ENCODE results near the gene ADAMTS12. TPM values are rescaled to one million over a fixed set of nuclear protein-coding genes. Genes with fewer than 3 reads are reported as not detected.

ADAMTS12 gene
- total RNA-seq, 1 donor from 2014 or later, result 32.9 TPM

DNA sequence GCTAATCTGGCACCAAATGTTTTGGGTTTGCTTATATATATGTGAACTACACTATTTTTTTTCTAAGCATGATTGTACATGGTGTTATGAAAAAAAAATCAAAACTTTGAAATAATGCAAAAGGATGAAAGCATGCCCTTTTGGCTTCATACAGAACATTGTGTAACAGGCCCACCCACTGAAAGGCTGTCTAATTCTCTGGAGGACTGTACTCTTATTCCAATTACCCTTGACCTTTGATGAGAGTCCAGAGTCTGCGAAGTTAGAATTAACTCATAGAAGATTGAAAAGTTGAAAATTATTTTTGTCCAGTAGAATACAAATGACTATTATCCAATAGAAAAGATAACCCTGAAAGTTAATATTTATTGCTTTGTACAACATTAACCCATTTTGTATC, 117.4 kb downstream of the ADAMTS12 start:
- TF ChIP-seq, protein P1, sequence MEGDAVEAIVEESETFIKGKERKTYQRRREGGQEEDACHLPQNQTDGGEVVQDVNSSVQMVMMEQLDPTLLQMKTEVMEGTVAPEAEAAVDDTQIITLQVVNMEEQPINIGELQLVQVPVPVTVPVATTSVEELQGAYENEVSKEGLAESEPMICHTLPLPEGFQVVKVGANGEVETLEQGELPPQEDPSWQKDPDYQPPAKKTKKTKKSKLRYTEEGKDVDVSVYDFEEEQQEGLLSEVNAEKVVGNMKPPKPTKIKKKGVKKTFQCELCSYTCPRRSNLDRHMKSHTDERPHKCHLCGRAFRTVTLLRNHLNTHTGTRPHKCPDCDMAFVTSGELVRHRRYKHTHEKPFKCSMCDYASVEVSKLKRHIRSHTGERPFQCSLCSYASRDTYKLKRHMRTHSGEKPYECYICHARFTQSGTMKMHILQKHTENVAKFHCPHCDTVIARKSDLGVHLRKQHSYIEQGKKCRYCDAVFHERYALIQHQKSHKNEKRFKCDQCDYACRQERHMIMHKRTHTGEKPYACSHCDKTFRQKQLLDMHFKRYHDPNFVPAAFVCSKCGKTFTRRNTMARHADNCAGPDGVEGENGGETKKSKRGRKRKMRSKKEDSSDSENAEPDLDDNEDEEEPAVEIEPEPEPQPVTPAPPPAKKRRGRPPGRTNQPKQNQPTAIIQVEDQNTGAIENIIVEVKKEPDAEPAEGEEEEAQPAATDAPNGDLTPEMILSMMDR (IDR thresholded peaks at IDR 0.05), result no peak
- H3K9me3 Mint-ChIP-seq (ENCODE audit: low read depth), result peaks cover 6% of the 10 kb centered on the region
- no peak overlapping the region for H3K27ac Mint-ChIP-seq (ENCODE audit: unreplicated experiment)
- peaks cover 4% of the 10 kb centered on the region for H3K36me3 Mint-ChIP-seq (ENCODE audit: low read depth)
- DNase-seq (ENCODE audit: low spot score), result no peak
- H3K27me3 Mint-ChIP-seq (ENCODE audit: low read depth), result no peaks in the 10 kb centered on the region
- peaks cover 66% of the 10 kb centered on the region for H3K4me1 Mint-ChIP-seq (ENCODE audit: low read depth)
- H3K4me3 Mint-ChIP-seq (ENCODE audit: unreplicated experiment), result no peak overlapping the region

DNA sequence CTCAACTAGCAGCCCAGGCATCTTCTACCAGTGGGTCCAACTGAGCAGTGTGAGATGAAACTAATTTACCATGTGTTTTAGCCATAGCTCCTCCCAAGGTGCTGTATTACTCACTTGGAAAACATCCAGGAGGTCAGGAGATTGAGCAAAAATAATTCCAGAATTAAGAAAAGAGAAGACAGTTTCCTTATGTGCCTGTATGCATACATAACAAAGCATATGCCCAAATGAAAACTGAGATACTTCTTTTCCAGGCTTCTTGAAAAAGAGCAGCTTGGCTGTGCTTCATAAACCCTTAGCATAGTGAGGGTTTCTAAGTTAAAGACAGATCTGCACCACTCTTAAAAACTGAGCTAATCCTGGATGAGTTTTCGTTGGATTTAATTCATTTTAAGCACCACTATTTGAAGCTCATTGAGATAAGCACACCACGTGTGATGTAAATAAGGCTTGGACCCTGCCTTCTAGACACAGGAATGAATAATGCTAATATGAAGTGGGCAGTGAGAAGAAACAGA, 119.4 kb downstream of the ADAMTS12 start:
- Mint-ChIP-seq H3K36me3 (ENCODE audit: low read depth) (peaks cover 2% of the 10 kb centered on the region), H3K27ac (ENCODE audit: unreplicated experiment) (no peak overlapping the region), H3K4me1 (ENCODE audit: low read depth) (peaks cover 72% of the 10 kb centered on the region), H3K4me3 (ENCODE audit: unreplicated experiment) (no peak overlapping the region), H3K27me3 (ENCODE audit: low read depth) (no peaks in the 10 kb centered on the region), H3K9me3 (ENCODE audit: low read depth) (no peaks in the 10 kb centered on the region)
- TF ChIP-seq, protein P1 (IDR thresholded peaks at IDR 0.05), result no peak
- DNase-seq (ENCODE audit: low spot score), result no peak

DNA sequence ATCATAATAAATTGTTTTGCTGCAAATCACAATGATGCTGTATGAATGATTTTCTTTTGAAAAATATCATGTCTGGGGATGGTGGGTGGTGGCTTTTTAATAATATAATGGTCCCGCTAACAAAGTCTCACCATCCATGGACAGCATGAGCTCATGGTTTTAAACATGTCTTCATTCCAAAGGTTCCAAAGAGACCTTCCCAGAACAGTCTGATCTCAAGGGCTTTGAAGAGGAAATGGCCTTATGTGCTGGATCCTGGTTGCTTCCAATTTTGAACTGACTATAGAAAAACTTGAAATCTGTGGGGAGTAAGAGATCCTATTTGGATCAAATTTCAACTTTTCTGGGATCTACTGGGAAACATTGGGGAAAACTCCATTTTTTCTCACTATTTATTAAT, 121.8 kb downstream of the ADAMTS12 start:
- H3K27me3 Mint-ChIP-seq (ENCODE audit: low read depth), result no peaks in the 10 kb centered on the region
- no peak overlapping the region for H3K27ac Mint-ChIP-seq (ENCODE audit: unreplicated experiment)
- no peaks in the 10 kb centered on the region for H3K36me3 Mint-ChIP-seq (ENCODE audit: low read depth)
- H3K4me3 Mint-ChIP-seq (ENCODE audit: unreplicated experiment), result no peak overlapping the region
- peaks cover 49% of the 10 kb centered on the region for H3K4me1 Mint-ChIP-seq (ENCODE audit: low read depth)
- TF ChIP-seq, protein P1 (IDR thresholded peaks at IDR 0.05), result no peak
- DNase-seq (ENCODE audit: low spot score), result no peak
- no peaks in the 10 kb centered on the region for H3K9me3 Mint-ChIP-seq (ENCODE audit: low read depth)

DNA sequence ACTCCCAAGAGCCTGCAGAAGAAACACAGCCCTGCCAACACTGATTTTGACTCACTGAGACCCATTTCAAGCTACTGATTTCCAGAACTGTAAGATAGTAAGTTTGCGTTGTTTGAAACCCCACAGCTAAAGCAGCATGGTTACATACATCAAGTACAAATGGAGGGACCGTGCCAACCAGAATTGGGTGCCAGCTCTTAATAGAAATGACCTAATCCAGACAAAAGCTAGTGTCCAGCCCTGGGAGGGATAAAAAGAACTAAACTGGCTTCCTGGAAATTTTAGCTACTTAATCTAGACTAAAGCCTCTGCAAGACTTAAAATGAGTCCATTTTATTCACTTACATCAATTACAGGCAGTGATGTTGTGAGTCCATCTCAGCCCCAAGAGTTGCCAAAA, 122.6 kb downstream of the ADAMTS12 start:
- DNase-seq (ENCODE audit: low spot score), result no peak
- Mint-ChIP-seq H3K4me3 (ENCODE audit: unreplicated experiment) (no peak overlapping the region), H3K4me1 (ENCODE audit: low read depth) (peaks cover 48% of the 10 kb centered on the region), H3K9me3 (ENCODE audit: low read depth) (no peaks in the 10 kb centered on the region), H3K27me3 (ENCODE audit: low read depth) (no peaks in the 10 kb centered on the region), H3K36me3 (ENCODE audit: low read depth) (no peaks in the 10 kb centered on the region), H3K27ac (ENCODE audit: unreplicated experiment) (no peak overlapping the region)
- TF ChIP-seq, protein P1 (IDR thresholded peaks at IDR 0.05), result no peak

DNA sequence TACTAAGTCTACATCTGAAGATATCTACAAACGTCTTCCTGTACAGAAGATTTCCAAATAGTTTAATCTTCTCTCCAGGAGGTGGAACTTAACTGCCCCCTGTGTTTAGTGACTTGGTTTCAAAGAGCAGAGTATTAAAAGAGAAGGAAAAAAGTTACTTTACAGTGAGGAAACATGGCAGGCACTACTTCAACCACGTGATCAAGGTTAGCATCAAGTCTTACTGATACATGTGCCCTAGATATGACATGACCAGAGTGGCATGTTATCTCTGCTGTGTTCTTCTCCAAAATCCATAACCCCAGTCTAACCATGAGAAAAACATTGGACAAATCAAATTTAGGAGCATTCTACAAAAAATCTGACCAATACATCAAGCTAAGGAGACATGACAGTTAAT, 125.8 kb downstream of the ADAMTS12 start:
- no peak overlapping the region for H3K4me3 Mint-ChIP-seq (ENCODE audit: unreplicated experiment)
- H3K4me1 Mint-ChIP-seq (ENCODE audit: low read depth), result peaks cover 31% of the 10 kb centered on the region
- TF ChIP-seq, protein P1 (IDR thresholded peaks at IDR 0.05), result no peak
- DNase-seq (ENCODE audit: low spot score), result no peak
- H3K27ac Mint-ChIP-seq (ENCODE audit: unreplicated experiment), result no peak overlapping the region
- no peaks in the 10 kb centered on the region for H3K9me3 Mint-ChIP-seq (ENCODE audit: low read depth)
- no peaks in the 10 kb centered on the region for H3K27me3 Mint-ChIP-seq (ENCODE audit: low read depth)
- no peaks in the 10 kb centered on the region for H3K36me3 Mint-ChIP-seq (ENCODE audit: low read depth)

Measured in chondrocyte (in vitro differentiated cells).